Fibroblast of lung (primary cell): ENCODE results near the gene MSANTD1.

Experiments used
- CTCF ChIP-seq, 2 donors: IDR thresholded peaks in 1 of 2; conservative IDR thresholded peaks in 1 of 2; 1 replicate in 1 of 2; 2 replicates in 1 of 2; pipeline ENCODE4 v1.5.1; 2011 to 2012; ENCODE audit warnings: low read length in 2 of 2, control low read depth in 1 of 2, inconsistent platforms in 1 of 2, low read depth in 1 of 2, mild to moderate bottlenecking in 1 of 2
- EZH2 ChIP-seq: IDR thresholded peaks from 2 replicates; pipeline ENCODE4 v1.5.1; 2012; ENCODE audit warnings: low read length, control low read depth, mild to moderate bottlenecking; ENCODE audit errors: missing control alignments

GRCh38 chr4:3296651-3297050 lies 47.7 kb downstream of the MSANTD1 start:
- TF ChIP-seq CTCF (conservative IDR thresholded peaks at IDR 0.05 in 1 of 2, IDR thresholded peaks at IDR 0.05 in 1 of 2; ENCODE audit: low read depth in 1 of 2, low read length in 2 of 2) = no peak
- no peak for TF ChIP-seq EZH2
